ENCODE measurements around the gene TRPM8. TPM values are rescaled to one million over a fixed set of nuclear protein-coding genes. Genes with fewer than 3 reads are reported as not detected.

The TRPM8 gene
- total RNA-seq, 1 donor: 0.63 TPM

DNA sequence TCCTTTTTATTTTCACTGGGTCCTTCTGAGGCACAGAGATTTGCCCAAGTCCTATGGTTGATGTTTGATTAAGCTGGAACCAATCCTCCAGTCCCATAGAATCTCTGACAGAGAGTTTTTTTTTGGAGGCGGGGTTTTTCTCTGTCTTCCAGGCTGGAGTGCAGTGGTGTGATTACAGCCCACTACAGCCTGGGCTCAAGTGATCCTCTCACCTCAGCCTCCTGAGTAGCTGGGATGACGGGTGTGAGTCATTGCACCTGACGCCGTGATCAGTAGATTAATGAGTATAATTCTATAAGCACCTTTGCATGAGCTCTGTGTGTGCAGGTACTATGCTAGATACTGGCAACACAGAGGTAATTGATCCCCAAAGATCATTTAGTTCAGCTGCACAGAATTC, 15.3 kb upstream of the TRPM8 start:
- H3K4me3 ChIP-seq (ENCODE audit: low read depth, low read length): no peak overlapping the region
- TF ChIP-seq, protein P1, sequence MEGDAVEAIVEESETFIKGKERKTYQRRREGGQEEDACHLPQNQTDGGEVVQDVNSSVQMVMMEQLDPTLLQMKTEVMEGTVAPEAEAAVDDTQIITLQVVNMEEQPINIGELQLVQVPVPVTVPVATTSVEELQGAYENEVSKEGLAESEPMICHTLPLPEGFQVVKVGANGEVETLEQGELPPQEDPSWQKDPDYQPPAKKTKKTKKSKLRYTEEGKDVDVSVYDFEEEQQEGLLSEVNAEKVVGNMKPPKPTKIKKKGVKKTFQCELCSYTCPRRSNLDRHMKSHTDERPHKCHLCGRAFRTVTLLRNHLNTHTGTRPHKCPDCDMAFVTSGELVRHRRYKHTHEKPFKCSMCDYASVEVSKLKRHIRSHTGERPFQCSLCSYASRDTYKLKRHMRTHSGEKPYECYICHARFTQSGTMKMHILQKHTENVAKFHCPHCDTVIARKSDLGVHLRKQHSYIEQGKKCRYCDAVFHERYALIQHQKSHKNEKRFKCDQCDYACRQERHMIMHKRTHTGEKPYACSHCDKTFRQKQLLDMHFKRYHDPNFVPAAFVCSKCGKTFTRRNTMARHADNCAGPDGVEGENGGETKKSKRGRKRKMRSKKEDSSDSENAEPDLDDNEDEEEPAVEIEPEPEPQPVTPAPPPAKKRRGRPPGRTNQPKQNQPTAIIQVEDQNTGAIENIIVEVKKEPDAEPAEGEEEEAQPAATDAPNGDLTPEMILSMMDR (IDR thresholded peaks at IDR 0.05; ENCODE audit: insufficient read depth, low read length): no peak

DNA sequence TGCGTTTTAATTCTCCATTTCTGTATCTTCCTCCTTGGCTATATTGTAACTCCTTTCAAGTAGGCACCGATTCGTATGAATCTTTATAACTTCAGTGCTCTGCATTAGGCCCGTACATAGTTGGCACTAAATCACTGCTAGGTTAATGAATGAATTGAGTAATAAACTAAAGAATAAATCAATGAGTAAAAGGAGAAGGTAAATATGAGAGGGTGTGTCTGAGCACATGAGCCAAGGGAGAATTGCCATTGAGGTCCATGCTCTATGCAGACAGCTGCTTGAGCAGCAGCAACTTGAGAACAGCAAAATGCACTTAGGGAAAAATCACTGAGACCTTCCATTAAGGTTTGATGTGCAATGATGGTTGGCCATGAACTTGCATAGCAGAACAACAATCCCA, 11.2 kb upstream of the TRPM8 start:
- H3K4me3 ChIP-seq (ENCODE audit: low read depth, low read length): no peak overlapping the region
- DNase-seq (ENCODE audit: low read depth): no peak
- TF ChIP-seq, protein P1 (IDR thresholded peaks at IDR 0.05; ENCODE audit: insufficient read depth, low read length): no peak

More for the DNA sequence above, 15.3 kb upstream of the TRPM8 start:
- DNase-seq (ENCODE audit: low read depth): no peak

DNA sequence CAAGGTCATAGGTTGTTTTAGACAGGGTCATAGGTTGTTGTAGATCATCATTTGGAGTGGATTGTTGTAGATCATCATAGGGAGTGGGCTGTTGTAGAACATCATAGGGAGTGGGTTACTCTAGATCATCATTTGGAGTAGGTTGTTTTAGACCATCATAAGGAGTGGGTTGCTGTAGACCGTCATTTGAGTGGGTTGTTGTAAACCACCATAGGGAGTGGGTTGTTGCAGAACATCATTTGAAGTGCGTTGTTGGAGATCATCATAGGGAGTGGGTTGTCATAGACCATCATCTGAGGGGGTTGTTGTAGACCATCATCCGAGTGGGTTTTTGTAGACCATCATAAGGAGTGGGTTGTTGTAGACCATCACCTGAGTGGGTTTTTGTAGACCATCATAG, 9.5 kb upstream of the TRPM8 start:
- TF ChIP-seq, protein P1 (IDR thresholded peaks at IDR 0.05; ENCODE audit: insufficient read depth, low read length): no peak
- no peak overlapping the region for H3K4me3 ChIP-seq (ENCODE audit: low read depth, low read length)
- no peak for DNase-seq (ENCODE audit: low read depth)

DNA sequence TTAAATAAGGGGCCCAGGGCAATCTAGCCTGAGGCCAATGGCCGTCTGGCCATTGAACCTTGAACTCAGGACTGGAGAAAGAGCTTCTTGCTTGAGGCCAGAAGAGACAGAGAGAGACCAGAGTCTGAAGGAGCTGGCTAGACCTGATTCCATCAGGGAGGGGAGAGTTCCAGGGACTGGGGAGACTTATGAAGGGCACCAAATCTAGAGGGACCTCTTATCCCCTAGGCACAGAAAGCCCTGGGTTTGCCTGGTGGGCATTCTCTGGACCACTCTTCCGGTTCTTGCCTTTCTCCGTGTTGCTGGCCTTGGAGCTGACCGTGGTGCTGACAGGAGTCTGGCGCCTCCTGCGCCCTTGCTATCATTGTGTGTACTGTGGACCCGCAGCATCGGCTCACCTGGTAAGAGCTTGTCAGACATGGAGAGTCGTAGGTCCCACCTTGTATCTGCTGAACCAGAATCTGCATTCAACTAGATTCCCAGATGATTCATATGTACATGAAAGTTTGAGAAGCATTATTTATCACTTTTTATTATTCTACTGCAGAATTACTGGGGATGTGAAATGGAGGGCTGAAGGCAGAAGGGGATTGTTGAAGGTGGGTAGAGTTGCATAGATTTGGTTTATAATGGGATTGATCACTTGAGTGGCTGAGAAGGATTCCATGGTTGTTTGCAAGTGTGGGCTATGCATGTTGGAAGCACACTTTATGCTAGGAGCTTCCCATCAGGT, 4.3 kb upstream of the TRPM8 start:
- DNase-seq (ENCODE audit: low read depth): peak; percentile 37
- no peak overlapping the region for H3K4me3 ChIP-seq (ENCODE audit: low read depth, low read length)
- TF ChIP-seq, protein P1 (IDR thresholded peaks at IDR 0.05; ENCODE audit: insufficient read depth, low read length): no peak

DNA sequence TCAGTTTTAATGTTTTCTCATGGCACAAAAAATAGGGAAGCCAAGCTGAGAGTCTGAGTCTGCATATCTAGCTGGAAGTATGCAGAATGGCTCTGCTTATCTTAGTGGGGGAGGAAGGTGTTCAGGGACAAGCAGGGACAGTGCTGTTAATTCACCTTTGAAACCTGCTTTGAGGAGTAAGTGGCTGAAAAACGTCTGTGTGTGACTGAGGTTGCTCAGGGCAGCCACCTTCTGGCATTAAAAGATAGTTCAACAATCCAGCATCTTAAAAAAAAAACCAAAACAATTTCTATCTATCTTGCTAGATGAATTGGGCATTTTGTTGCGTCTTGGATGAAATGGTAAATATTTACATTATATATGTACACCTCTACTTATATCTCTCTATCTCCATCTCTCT, 2.0 kb upstream of the TRPM8 start:
- no peak overlapping the region for H3K4me3 ChIP-seq (ENCODE audit: low read depth, low read length)
- TF ChIP-seq, protein P1 (IDR thresholded peaks at IDR 0.05; ENCODE audit: insufficient read depth, low read length): no peak
- DNase-seq (ENCODE audit: low read depth): no peak

DNA sequence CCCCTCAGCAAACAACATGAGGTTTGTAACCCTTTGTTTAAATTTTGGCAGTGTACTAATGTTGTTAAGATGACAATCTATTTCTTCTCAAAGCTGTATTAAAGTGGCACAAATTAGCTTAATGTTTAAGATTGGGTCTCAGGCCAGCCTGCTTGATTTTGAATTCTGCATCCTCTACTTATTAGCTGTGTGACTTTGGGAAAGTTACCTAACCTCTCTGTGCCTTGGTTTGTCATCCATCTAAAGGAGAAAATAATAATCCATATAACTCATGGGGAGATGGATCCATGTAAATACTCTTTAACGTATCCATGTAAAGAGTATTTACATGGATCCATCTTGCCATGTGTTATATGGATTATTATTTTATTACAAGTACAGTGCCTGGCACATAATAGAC, 2.1 kb downstream of the TRPM8 start:
- H3K4me3 ChIP-seq (ENCODE audit: low read depth, low read length): no peak overlapping the region
- TF ChIP-seq, protein P1 (IDR thresholded peaks at IDR 0.05; ENCODE audit: insufficient read depth, low read length): no peak
- DNase-seq (ENCODE audit: low read depth): no peak

DNA sequence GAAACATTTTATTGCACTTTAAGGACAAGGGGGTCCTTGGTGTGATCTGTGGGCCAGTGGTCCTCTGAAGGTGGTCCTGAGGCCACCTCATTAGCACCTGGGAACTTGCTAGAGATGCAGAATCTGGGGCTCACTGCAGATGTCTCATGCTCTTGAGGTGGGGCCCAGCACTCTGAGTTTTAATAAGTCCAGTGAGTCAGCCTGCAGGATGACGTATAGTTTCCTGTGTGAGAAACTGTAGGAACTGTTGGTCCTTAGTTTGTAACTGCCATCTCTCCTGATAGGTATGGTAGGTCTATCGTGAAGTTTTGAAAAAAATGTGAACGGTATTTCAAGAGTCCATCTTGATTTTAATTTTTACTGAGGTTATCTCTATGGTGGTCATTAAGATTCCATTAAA, 2.8 kb downstream of the TRPM8 start:
- no peak overlapping the region for H3K4me3 ChIP-seq (ENCODE audit: low read depth, low read length)
- TF ChIP-seq, protein P1 (IDR thresholded peaks at IDR 0.05; ENCODE audit: insufficient read depth, low read length): no peak
- peak; percentile 27 for DNase-seq (ENCODE audit: low read depth)
